T-helper 2 cell treated with Interferon-gamma antibody and Interleukin-4, amounts not matched to agents 100 ng/mL and 5 ng/mL, for 36 hours (primary cell): ENCODE measurements around the gene ZNF24. TPM values are rescaled to one million over a fixed set of nuclear protein-coding genes. Genes with fewer than 3 reads are reported as not detected.

Source experiments
- intact Hi-C: fragments of 100-400 bp; cut with micrococcal nuclease; formaldehyde crosslinking; loops from one replicate; pipeline ENCODE4 v1.15.1; 2023
- total RNA-seq: library from RNA; stranded (reverse); gene quantifications from 2 replicates; pipeline ENCODE4 v1.2.3, GENCODE V29; 2022

Gene ZNF24
- total RNA-seq, 1 donor from 2014 or later: 51.7 TPM

- intact Hi-C loops: no loop called here
Observed at GRCh38 chr18:35361570-35362321, 17.5 kb upstream of the ZNF24 start.

- intact Hi-C loops: loop anchor here (1.0 kb wide), 2 partner anchors 11 to 124 kb away; partner anchors contain the start of gene ZNF24
Observed at GRCh38 chr18:35355140-35355618, 11.0 kb upstream of the ZNF24 start.

DNA sequence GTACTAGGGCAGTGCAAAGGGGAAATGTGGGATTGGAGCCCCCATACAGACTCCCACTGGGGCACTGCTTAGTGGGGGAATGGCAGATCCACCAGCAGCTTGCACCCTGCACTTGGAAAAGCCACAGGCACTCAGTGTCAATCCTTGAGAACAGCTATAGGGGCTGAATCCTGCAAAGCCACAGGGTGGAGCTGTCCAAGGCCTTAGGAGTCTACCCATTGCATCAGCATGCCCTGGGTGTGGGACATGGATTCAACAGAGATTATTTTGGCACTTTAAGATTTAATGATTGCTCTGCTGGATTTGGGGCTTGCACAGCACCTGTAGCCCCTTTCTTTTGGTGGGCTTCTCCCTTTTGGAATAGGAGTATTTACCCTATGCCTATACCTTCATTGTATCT, 8.6 kb upstream of the ZNF24 start:
- intact Hi-C loops: no loop called here

DNA sequence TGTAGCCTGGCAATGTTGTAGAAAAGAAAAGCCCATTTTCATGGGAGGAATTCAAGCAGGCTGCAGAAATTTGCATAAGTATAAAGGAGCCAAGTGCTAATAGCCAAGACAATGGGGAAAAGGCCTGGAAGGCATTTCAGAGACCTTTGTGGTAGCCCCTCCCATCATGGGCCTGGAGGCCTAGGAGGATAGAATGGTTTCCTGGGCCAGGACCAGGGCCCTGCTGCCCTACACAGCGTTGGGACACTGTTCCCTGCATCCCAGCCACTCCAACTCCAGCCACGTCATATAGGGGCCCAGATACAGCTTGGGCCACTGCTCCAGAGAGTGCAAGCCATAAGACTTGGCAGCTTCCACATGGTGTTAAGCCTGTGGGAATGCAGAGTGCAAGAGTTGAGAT, 8.1 kb upstream of the ZNF24 start:
- intact Hi-C loops: no loop called here

DNA sequence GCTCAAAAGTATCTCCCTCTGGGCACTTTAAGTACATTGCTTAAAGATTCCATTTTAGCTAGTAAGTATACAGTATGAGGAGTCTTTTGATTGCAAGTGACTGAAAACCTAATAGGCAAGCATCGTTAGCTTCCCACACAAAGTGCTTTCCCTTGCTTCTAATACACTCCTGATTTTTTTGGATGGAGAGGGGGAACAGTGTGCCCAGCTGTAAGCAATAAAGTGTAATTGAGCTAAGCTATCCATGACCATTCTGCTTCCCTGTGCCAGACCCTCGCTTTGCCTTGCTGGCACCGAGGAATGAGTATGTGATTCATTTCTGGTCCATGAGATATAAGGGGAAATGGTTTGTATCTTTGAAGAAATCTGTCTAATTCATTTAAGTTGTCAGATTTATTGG, 3.8 kb upstream of the ZNF24 start:
- intact Hi-C loops: loop anchor here (10.0 kb wide), 1 partner anchor 483 kb away; no protein-coding TSS in a partner anchor

GRCh38 chr18:35345950-35346349, 1.7 kb upstream of the ZNF24 start:
- intact Hi-C loops: loop anchor here (2.0 to 10.0 kb wide), 3 partner anchors 31 to 721 kb away; partner anchors contain the start of genes RPRD1A and ZNF396

DNA sequence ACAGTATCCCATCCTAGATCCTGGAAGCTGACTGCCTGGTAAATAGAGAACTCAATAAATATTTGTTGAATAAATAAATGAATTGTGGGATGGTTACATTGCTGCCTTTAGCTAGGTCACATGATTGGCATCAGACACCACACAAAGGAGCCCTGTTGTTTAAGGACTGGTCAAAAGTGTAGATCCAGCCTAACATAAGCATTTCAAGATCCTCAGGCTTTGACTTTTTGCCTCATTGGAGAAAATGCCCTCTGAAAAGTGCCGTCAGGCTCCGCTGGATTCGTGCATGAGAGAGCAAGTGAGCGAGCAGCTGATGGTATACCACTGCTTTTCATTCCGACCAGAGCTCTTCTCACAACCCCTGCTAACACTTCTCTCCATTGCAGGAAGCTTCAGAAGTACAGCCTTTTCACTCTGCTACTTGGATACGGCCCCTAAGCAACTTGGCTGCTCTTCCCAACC, 1.3 kb upstream of the ZNF24 start:
- intact Hi-C loops: loop anchor here (2.0 to 10.0 kb wide), 3 partner anchors 31 to 721 kb away; partner anchors contain the start of genes RPRD1A and ZNF396

DNA sequence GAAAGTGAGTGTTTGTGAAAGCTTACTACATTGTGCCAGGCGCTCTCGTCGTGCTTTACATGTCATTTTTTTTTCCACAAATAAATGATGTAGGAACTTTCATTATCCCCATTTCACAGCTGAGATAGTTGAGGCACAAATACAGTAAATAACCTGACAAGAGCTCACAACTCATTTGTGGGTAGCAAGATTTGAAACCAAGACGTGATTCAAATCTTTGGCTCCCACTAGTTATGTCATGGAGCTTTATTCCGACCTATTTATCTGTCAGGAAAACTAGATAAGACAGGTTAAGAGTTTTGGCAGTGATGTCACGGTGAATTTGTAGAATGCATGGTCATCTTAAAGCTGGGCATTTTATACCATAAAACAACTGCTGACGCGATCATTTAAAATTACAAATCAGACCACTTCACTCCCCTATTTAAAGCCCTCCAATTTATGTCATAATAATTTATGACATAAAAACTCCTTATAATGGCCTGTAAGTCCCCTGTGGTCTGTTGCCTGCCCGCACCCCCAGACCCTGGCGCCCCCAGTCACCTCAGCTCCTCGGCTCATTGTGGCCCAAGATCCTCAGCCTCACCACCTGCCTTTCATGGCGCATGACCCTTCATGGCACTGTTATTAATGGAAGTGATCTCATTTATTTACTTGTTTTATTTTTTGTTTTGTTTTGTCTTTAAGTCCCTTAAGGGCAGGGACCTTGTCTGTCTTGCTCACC, 678 bp upstream of the ZNF24 start:
- intact Hi-C loops: loop anchor here (1.0 to 10.0 kb wide), 12 partner anchors 10 to 1482 kb away; partner anchors contain the start of genes INO80C, KIAA1328, RMP24 and RPRD1A

DNA sequence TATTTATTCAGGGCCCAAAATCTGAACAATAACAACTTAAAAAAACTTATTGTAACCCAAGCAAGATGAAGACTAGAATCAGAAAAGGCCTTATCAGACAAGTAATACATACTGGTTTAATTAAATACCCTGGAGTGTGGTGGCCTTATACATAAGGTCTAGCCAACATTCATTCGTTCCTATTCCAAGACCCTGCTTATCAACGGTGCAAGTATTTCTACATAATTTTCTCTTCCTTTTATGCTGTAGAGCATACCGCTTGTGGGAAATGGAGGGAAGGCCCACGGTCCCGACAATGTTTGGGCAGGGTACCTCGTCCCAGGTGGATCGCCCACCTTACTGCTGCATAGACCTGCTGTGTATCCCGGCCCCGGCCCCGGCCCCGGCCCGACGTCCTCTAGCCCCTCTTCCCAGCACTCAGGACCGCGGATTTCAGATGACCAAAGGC, 708 bp downstream of the ZNF24 start:
- intact Hi-C loops: loop anchor here (5.0 to 10.0 kb wide), 3 partner anchors 316 to 1484 kb away; partner anchors contain the start of genes KIAA1328 and TPGS2

GRCh38 chr18:35337286-35337685, 6.9 kb downstream of the ZNF24 start:
- intact Hi-C loops: no loop called here

GRCh38 chr18:35335866-35336265, 8.4 kb downstream of the ZNF24 start:
- intact Hi-C loops: no loop called here

GRCh38 chr18:35334821-35335220, 9.4 kb downstream of the ZNF24 start:
- intact Hi-C loops: no loop called here

DNA sequence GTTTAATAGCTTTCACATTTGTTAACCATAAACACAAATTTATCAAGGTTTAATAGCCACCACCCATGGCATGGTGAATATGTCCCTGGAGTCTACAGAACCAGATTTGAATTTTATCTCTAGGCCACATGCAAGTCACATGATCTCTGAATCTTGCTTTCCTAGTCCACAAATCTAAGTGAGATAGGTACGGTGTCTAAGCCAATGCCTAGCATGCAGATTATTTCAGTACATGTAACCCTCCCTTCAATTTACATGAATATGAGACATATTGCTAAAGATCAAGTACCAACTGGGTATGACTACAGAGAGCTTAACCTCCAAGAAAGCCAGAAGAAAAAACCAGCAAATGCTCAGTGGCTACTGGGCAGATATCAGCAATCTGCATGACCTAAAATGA, 10.0 kb downstream of the ZNF24 start:
- intact Hi-C loops: no loop called here

GRCh38 chr18:35331367-35332087, 12.7 kb downstream of the ZNF24 start:
- intact Hi-C loops: no loop called here

- intact Hi-C loops: no loop called here
Observed at GRCh38 chr18:35328868-35329267, 15.4 kb downstream of the ZNF24 start.

DNA sequence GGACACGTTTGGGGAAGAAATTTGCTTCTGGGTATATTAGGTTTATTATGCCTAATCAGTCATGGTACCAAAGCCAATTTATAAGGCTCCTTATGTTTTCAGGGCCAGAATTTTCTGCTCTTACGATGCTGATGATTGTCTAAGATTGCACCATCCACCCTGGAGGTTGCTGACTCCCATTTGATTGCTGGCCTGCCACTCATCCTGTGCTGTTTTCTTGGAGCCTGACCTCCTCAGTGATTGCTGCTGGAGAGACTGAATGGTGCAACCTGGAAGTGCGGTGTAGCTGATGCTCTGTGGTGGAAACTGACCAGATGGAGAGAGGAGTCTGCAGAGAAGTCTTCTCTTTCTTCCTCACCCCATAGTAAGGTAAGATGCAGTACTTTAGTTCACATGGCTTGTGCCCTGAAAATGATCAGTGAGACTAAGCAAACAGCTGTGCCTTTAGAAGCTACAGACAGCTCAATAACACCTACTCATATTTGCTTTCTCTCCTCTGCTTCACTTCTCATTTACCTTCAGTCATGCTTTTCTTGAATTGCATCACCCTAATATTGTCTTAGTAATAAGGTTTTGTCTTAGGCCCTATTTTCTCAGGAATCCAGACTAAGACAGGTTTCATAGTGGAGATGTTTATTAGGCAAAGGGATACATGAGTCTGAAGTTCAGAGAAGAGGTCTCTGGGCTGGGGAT, 17.4 kb downstream of the ZNF24 start:
- intact Hi-C loops: no loop called here

GRCh38 chr18:35324926-35325655, 19.1 kb downstream of the ZNF24 start:
- intact Hi-C loops: no loop called here

DNA sequence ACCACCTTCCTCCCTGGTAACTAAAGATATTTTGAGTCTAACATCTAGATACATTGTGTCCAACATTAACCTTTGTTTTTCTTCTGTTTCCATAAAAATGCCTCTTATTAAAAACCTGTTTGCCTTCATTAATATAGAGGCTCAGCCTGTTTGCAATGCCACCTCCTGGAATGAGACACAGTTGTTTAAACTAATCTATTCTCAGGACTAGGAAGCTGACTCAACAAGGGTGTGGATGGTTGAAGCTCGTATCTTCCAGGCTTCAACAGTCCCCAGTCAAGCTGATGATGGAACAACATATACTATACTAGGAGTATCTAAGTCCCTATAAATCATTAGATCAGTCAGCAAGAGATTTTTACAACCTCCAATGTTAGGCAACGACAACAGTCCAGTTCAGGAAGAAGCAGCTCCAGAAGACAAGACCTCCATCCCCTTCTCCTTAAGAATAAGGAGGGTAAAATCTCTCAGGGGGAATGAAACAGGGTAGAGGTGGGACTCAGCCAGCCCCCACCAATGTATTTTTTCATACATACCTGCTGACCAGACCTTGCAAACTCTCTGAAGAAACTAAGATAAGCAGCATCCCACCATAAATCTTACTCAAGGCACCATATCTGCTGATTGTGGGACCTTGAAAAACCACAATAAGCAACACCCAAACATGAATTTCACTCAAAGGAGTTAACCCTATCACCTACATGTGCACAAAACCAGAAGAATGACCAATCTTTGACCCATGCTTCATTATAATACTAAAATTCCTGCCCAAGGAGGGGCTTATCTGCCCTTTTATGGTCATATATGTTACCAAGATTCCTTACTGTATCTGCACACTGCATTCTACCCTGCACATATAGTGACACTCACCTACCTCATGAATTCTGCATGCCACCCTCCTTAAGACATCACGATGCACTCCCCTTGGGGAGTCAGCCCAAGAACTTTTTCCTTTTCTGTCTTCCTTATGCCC, 21.4 kb downstream of the ZNF24 start:
- intact Hi-C loops: no loop called here

GRCh38 chr18:35311496-35311895, 32.7 kb downstream of the ZNF24 start:
- intact Hi-C loops: no loop called here
